Right lobe of liver (tissue), 6 donors: ENCODE results near the gene HSPA4. TPM values are rescaled to one million over a fixed set of nuclear protein-coding genes. Genes with fewer than 3 reads are reported as not detected.

Source experiments
- ATAC-seq, 4 donors: fragments of 200-7000 bp; cut with Tn5 transposase; one replicate each; pipeline ENCODE4 v1.9.1; 2020; ENCODE audit warnings: mild to moderate bottlenecking in 4 of 4, moderate library complexity in 4 of 4
- DNase-seq, 3 donors: peaks; one replicate each; pipeline ENCODE4 v3.0.0-alpha.2; 2020
- H3K27ac ChIP-seq, 3 donors: fragments of 200-600 bp; one replicate each; pipeline ENCODE4 v1.8.0; 2022
- H3K27me3 ChIP-seq, 2 donors: fragments of 200-600 bp; one replicate each; pipeline ENCODE4 v1.8.0; 2022
- H3K36me3 ChIP-seq, 4 donors: fragments of 200-600 bp; sonication (generic) in 1 of 4; one replicate each; pipeline versions ENCODE4 v1.5.1 to v1.8.0; 2017 to 2022; ENCODE audit warnings: control low read depth in 1 of 4
- H3K4me1 ChIP-seq, 4 donors: fragments of 200-600 bp; sonication (generic) in 1 of 4; one replicate each; pipeline versions ENCODE4 v1.5.1 to v1.8.0; 2017 to 2022; ENCODE audit warnings: control low read depth in 1 of 4
- H3K4me3 ChIP-seq, 3 donors: fragments of 200-600 bp; one replicate each; pipeline ENCODE4 v1.8.0; 2022
- H3K9me3 ChIP-seq, 4 donors: fragments of 200-600 bp; sonication (generic) in 1 of 4; one replicate each; pipeline versions ENCODE4 v1.5.1 to v1.8.0; 2017 to 2022; ENCODE audit warnings: control low read depth in 1 of 4
- POLR2A ChIP-seq: fragments of 450-650 bp; IDR thresholded peaks from one replicate; pipeline ENCODE4 v1.6.1; 2017; ENCODE audit warnings: antibody characterized with exemption, mild to moderate bottlenecking
- WGBS: methylation state at CpG from one replicate; pipeline ENCODE4 v1.1.6; 2018; ENCODE audit warnings: low coverage, low lambda C conversion rate; ENCODE audit not compliant: insufficient coverage; ENCODE audit errors: missing lambda C conversion rate; 5-methylcytosine and 5-hydroxymethylcytosine counted together
- intact Hi-C, 2 donors: fragments of 100-400 bp; cut with DNase I; formaldehyde crosslinking; loops; one replicate each; pipeline versions ENCODE4 v1.11.2 to v1.14.1; 2022
- total RNA-seq, 6 experiments: library from RNA; depleted of rRNA in 2 of 6; stranded (reverse); fragments of >200 nt in 2 of 6; fragmentation: NEBNext Ultra II Directional in 3 of 6; extraction: Animal tissue kit (Norgen Biotek cat#: 25700) in 3 of 6; gene quantifications; one replicate each; pipeline versions ENCODE4 v1.1.0 to v1.2.4, GENCODE V29; 2016 to 2023
- TF ChIP-seq, protein P1 (sequence below), 4 donors: fragments of 200-600 bp in 3 of 4; fragments of 450-650 bp in 1 of 4; IDR thresholded peaks; one replicate each; pipeline versions ENCODE4 v1.5.1 to v1.8.0; 2016 to 2022; ENCODE audit warnings: antibody characterized with exemption in 4 of 4, mild to moderate bottlenecking in 2 of 4
- donor health status: DM: no; HTN: yes; CAD: no.
- donor health status: DM: no; HTN: no; CAD: no.
- donor health status: DM: no; HTN: no; CAD: no.
- donor health status: DM: no; HTN: yes; CAD: no.
- donor health status: DM: no; HTN: yes; CAD: no.

HSPA4 gene
- total RNA-seq, 6 experiments from 2014 or later: 30.1 to 68.6 (median 46.1) TPM

DNA sequence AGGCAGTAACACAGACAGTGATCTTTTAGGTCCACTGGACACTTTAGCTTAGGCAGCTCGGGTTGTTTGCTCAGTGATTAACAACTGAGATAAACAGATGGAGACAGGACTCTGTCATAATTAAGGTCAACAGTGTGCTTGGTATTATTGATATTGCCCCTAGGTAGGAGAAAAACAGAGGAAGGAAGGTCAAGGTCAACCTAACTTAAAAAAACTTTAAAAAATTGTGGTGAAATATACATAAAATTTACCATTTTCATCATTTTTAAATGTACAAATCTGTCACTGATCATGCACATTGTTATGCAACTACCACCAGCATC lies 2.1 kb upstream of the HSPA4 start:
- H3K9me3 ChIP-seq: no peaks in the 10 kb centered on the region
- H3K27me3 ChIP-seq: no peaks in the 10 kb centered on the region
- DNase-seq (no peak), ATAC-seq (peak; percentile 52 to 67 (median 56))
- peak overlapping the region; percentile 99 to 100 (median 100) for H3K27ac ChIP-seq
- H3K4me1 ChIP-seq: peaks cover 0 to 27% (median 13%) of the 10 kb centered on the region in 4 donors
- no peak overlapping the region for H3K4me3 ChIP-seq
- no peaks in the 10 kb centered on the region for H3K36me3 ChIP-seq
- no peak for TF ChIP-seq POLR2A
- TF ChIP-seq, protein P1, sequence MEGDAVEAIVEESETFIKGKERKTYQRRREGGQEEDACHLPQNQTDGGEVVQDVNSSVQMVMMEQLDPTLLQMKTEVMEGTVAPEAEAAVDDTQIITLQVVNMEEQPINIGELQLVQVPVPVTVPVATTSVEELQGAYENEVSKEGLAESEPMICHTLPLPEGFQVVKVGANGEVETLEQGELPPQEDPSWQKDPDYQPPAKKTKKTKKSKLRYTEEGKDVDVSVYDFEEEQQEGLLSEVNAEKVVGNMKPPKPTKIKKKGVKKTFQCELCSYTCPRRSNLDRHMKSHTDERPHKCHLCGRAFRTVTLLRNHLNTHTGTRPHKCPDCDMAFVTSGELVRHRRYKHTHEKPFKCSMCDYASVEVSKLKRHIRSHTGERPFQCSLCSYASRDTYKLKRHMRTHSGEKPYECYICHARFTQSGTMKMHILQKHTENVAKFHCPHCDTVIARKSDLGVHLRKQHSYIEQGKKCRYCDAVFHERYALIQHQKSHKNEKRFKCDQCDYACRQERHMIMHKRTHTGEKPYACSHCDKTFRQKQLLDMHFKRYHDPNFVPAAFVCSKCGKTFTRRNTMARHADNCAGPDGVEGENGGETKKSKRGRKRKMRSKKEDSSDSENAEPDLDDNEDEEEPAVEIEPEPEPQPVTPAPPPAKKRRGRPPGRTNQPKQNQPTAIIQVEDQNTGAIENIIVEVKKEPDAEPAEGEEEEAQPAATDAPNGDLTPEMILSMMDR (IDR thresholded peaks at IDR 0.05): no peak
- 10% methylated on average over 1 of the region's 1 CpG for WGBS
- intact Hi-C loops: no loop called here

DNA sequence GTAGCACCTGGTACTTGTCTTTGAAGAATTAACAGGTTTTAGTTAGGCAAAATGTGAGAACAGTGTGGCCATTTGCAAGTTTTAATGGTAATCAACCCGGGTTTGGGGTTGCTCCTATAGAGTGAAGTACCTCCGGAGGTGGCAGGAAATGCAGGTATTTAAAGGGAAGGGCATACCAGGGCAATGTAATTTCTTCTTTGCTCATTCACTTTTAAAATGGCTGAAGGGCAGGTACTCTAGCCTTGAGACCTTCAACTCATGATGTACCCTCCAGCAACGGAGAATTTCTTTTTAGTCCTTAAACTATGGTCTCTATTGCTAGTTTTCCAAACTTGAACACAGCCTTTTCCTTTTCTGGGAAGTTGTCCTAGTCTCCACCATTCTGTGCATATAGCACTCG lies 1.3 kb upstream of the HSPA4 start:
- Histone ChIP-seq H3K9me3 (no peaks in the 10 kb centered on the region), H3K27ac (peak overlapping the region; percentile 99 to 100 (median 100)), H3K36me3 (no peaks in the 10 kb centered on the region), H3K4me1 (peaks cover 0 to 27% (median 13%) of the 10 kb centered on the region in 4 donors), H3K27me3 (no peaks in the 10 kb centered on the region), H3K4me3 (peak overlapping the region; percentile 74 to 85 (median 77))
- ATAC-seq (no peak), DNase-seq (no peak)
- intact Hi-C loops: no loop called here
- TF ChIP-seq, protein P1 (IDR thresholded peaks at IDR 0.05): no peak
- TF ChIP-seq POLR2A: no peak
- WGBS: 26% methylated on average over 4 of the region's 4 CpGs

DNA sequence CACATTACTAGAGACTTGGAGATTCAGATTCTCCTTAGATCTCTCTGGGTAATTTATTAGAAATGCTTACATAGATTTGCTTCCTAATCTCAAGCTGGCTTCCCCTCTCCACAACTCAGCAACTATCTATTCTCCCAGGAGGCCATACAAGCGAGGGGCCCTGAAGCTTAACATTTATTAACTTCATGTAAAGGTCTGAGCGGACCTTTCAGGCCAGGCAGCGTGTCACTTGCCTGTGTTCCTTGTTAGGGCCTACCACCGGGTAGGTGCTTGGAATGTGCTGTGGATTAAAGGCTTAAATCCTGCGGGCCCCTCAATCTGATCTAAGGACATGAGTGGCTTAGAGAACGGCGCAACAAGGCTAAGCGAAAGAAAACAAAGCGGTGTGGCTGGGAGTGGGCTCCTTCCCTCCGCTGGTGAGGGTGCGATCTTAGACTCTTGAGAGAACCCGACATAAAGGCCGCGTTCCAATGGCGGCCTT lies 712 bp upstream of the HSPA4 start:
- no peaks in the 10 kb centered on the region for H3K9me3 ChIP-seq
- no peaks in the 10 kb centered on the region for H3K27me3 ChIP-seq
- 0% methylated on average over 10 of the region's 15 CpGs for WGBS
- no peaks in the 10 kb centered on the region for H3K36me3 ChIP-seq
- intact Hi-C loops: no loop called here
- TF ChIP-seq POLR2A: no peak
- TF ChIP-seq, protein P1 (IDR thresholded peaks at IDR 0.05): no peak
- DNase-seq: no peak
- H3K4me3 ChIP-seq: peak overlapping the region; percentile 74 to 85 (median 77)
- H3K4me1 ChIP-seq: peaks cover 0 to 27% (median 13%) of the 10 kb centered on the region in 4 donors
- ATAC-seq: peak in 3 of 4 donors; percentile 1 to 6 (median 2)
- H3K27ac ChIP-seq: peak overlapping the region; percentile 99 to 100 (median 100)

DNA sequence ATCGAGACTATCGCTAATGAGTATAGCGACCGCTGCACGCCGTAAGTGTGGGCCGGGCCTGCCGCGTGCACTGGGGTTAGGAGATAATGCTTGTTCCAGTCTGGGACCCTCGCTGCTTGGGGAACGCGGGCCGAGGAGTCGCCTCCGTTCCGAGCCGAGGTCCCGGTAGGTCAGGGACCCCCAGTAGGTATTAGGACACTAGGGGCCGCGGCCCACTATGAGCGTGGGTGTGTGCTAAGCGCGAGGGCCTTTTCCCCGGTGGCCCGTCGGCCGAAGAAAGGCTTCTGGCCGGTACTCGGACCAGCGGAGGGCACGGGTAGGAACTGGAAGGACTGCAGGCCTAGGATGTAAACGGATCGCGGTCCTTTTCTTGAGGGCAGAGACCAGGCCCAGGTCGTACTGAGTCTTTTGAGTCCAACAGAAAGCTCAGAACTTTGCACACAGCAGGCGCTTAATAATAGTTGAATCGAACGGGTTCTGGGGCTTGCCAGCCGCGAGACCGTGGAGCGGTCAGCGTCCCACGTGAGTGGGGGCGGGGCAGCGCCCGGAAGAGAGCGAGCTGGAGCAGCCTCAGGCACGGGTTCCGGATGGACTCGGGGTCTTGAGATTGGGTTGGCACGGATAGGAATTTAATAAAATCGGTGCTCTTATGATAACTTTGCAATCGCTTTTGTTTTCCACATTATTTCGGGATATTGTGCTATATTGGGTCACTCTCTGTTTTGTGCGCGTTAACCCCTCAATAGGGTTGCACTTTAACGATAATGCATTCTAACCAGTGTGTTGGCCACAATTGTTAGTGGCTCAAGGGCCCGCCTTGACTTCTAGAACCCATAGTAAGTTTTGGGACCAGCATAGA lies 733 bp downstream of the HSPA4 start:
- Histone ChIP-seq H3K36me3 (no peaks in the 10 kb centered on the region), H3K9me3 (no peaks in the 10 kb centered on the region), H3K4me3 (peak overlapping the region; percentile 74 to 85 (median 77)), H3K27ac (peak overlapping the region; percentile 99 to 100 (median 100)), H3K4me1 (peaks cover 0 to 38% (median 13%) of the 10 kb centered on the region in 4 donors), H3K27me3 (no peaks in the 10 kb centered on the region)
- 0% methylated on average over 35 of the region's 59 CpGs for WGBS
- ATAC-seq (peak; percentile 57 to 67 (median 62)), DNase-seq (peak; percentile 85 to 87 (median 86))
- TF ChIP-seq, protein P1 (IDR thresholded peaks at IDR 0.05): no peak
- TF ChIP-seq POLR2A: no peak
- intact Hi-C loops: no loop called here
